Fibroblast of pulmonary artery (primary cell): Measurements from ENCODE around the gene ROBO1.

Experiments
- DNase-seq: peaks from one replicate; pipeline ENCODE4 v3.0.0-alpha.2; 2010; ENCODE audit warnings: low read depth
- H3K4me3 ChIP-seq: replicated peaks from 2 replicates; pipeline ENCODE4 v1.5.1; 2011; ENCODE audit warnings: low read depth, mild to moderate bottlenecking, control low read depth, low read length, moderate library complexity
- TF ChIP-seq, protein P1 (sequence below): IDR thresholded peaks from 2 replicates; pipeline ENCODE4 v1.5.1; 2011; ENCODE audit warnings: mild to moderate bottlenecking, control low read depth, low read length, inconsistent platforms; ENCODE audit errors: missing control alignments

Gene ROBO1

DNA sequence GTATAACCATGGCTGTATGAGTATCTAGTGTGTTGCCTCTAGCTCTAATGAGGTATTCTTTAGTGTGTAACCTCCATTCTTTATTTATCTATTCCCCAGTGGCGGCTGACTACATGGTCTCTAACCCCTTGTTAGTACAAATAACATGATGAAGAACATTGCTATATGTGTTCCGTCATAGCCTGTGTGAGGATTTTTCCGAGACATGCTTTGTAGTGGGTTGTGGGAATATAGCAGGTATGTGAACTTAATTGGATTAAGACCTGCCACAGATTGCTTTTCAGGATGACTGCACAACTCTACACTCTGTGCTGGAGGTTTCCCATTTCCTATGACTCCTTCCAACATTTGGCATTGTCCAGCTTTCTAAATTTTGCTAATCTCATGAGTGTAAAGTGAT is 563.4 kb downstream of the ROBO1 start:
- TF ChIP-seq, protein P1, sequence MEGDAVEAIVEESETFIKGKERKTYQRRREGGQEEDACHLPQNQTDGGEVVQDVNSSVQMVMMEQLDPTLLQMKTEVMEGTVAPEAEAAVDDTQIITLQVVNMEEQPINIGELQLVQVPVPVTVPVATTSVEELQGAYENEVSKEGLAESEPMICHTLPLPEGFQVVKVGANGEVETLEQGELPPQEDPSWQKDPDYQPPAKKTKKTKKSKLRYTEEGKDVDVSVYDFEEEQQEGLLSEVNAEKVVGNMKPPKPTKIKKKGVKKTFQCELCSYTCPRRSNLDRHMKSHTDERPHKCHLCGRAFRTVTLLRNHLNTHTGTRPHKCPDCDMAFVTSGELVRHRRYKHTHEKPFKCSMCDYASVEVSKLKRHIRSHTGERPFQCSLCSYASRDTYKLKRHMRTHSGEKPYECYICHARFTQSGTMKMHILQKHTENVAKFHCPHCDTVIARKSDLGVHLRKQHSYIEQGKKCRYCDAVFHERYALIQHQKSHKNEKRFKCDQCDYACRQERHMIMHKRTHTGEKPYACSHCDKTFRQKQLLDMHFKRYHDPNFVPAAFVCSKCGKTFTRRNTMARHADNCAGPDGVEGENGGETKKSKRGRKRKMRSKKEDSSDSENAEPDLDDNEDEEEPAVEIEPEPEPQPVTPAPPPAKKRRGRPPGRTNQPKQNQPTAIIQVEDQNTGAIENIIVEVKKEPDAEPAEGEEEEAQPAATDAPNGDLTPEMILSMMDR, result no peak
- DNase-seq, result no peak

GRCh38 chr3:79203144-79203519 is 564.7 kb downstream of the ROBO1 start:
- no peak for DNase-seq
- no peak overlapping the region for H3K4me3 ChIP-seq
- TF ChIP-seq, protein P1, result no peak

More for the DNA sequence above, 563.4 kb downstream of the ROBO1 start:
- no peak overlapping the region for H3K4me3 ChIP-seq

DNA sequence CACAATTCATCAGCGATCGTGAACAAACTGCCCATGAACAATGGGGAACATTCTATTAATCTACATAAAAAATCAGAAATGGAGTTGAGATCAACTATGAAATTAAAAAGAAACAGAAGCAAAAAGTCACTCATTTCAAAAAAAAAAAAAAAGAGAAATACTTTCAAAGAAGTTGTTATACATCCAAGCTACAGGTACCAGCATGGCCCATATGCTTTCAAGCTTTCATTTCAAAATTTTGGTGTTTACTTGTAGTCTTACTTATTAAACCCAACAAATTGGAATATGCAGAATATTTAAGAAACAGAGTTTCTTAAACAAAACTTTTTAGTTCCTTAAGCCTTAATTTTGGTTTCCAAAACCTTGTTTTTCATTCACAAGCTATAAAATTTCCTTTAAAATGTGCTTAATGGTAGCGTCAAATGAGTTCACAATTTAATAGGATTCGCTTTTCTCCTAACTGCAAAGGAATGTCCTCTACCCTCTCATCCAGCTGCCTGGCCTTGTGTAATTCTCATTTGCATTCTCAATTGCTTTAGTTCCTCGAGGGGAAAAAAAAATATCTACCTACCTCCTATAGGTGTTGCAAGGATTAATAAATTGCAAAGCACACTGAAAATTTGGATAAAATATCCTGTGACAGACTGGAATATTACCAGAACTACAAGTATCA is 565.2 kb downstream of the ROBO1 start:
- TF ChIP-seq, protein P1, result no peak
- no peak for DNase-seq
- no peak overlapping the region for H3K4me3 ChIP-seq

- TF ChIP-seq, protein P1, result no peak
- no peak for DNase-seq
- H3K4me3 ChIP-seq, result no peak overlapping the region
Measured at GRCh38 chr3:79200456-79200855, 567.3 kb downstream of the ROBO1 start.

GRCh38 chr3:79199966-79200365 is 567.8 kb downstream of the ROBO1 start:
- no peak for DNase-seq
- TF ChIP-seq, protein P1, result no peak
- H3K4me3 ChIP-seq, result no peak overlapping the region

DNA sequence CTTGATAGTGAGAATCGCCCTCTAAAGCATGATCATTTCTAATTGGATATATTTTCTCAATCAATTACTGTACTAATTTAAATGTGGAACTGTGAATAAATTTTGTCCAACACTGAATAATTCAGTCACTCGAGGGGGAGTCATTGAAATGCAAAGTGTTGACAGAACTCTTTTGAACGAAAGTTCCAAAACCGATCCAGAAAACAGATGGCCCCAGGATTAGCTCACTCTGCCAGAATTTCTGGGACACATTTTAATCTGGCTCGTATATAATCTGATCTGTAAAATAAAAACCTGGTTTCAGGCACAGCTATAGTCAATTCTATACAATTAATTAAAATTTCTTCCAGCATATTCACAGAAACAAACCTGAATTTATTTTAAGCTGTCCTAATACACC is 580.4 kb downstream of the ROBO1 start:
- no peak overlapping the region for H3K4me3 ChIP-seq
- TF ChIP-seq, protein P1, result no peak
- no peak for DNase-seq

DNA sequence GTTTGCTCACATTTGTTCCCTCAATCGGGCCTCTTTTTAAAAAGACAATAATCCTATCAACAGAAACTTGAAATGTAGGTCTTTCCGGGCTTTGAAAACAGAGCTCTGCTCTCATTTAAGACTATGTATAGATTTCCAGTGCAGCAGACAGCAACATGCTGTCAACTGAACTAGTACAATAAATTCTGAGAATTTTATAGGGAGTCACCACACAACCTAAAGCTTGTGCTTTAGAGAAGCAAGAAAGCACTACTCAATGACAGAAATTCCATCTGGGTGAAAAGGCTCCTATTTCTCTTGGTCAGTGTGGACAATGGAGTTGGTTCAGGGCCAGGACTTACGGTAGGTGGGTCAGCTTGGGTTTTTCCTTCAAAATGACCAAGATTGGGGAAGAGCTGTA is 583.5 kb downstream of the ROBO1 start:
- TF ChIP-seq, protein P1, result no peak
- no peak overlapping the region for H3K4me3 ChIP-seq
- no peak for DNase-seq
